KOPT-K1 (cell line): ENCODE results near the gene LRP1B.

Experiments used
- H3K27ac ChIP-seq: fragments of 200-600 bp; sonication (generic); 2 replicates; pipeline ENCODE4 v1.5.1; 2016; ENCODE audit warnings: antibody characterized with exemption, mild to moderate bottlenecking, low read depth, low read length; ENCODE audit not compliant: poor library complexity, severe bottlenecking
- H3K36me3 ChIP-seq: fragments of 200-600 bp; sonication (generic); 2 replicates; pipeline ENCODE4 v1.5.1; 2017; ENCODE audit warnings: antibody characterized with exemption, mild to moderate bottlenecking, low read length, moderate library complexity; ENCODE audit not compliant: insufficient read depth
- H3K9me3 ChIP-seq: fragments of 200-600 bp; sonication (generic); 2 replicates; pipeline ENCODE4 v1.5.1; 2017; ENCODE audit warnings: antibody characterized with exemption, low read length, mild to moderate bottlenecking; ENCODE audit not compliant: insufficient read depth, poor library complexity, severe bottlenecking

Gene LRP1B

GRCh38 chr2:140542627-140543026, 1588.2 kb downstream of the LRP1B start:
- H3K9me3 ChIP-seq: no peaks in the 10 kb centered on the region
- H3K36me3 ChIP-seq: no peaks in the 10 kb centered on the region
- no peak overlapping the region for H3K27ac ChIP-seq

GRCh38 chr2:140539242-140539875, 1591.5 kb downstream of the LRP1B start:
- Histone ChIP-seq H3K27ac (no peak overlapping the region), H3K9me3 (no peaks in the 10 kb centered on the region), H3K36me3 (no peaks in the 10 kb centered on the region)

- Histone ChIP-seq H3K9me3 (no peaks in the 10 kb centered on the region), H3K36me3 (no peaks in the 10 kb centered on the region)
Measured at GRCh38 chr2:140529706-140530105, 1601.1 kb downstream of the LRP1B start.

GRCh38 chr2:140528982-140529381, 1601.8 kb downstream of the LRP1B start:
- no peak overlapping the region for H3K27ac ChIP-seq
- no peaks in the 10 kb centered on the region for H3K9me3 ChIP-seq
- no peaks in the 10 kb centered on the region for H3K36me3 ChIP-seq

More at GRCh38 chr2:140529706-140530105, 1601.1 kb downstream of the LRP1B start:
- H3K27ac ChIP-seq: no peak overlapping the region

GRCh38 chr2:140526575-140526974, 1604.2 kb downstream of the LRP1B start:
- Histone ChIP-seq H3K9me3 (no peaks in the 10 kb centered on the region), H3K36me3 (no peaks in the 10 kb centered on the region)

GRCh38 chr2:140512106-140512505, 1618.7 kb downstream of the LRP1B start:
- H3K27ac ChIP-seq: no peak overlapping the region
- no peaks in the 10 kb centered on the region for H3K9me3 ChIP-seq
- H3K36me3 ChIP-seq: no peaks in the 10 kb centered on the region

More at GRCh38 chr2:140526575-140526974, 1604.2 kb downstream of the LRP1B start:
- H3K27ac ChIP-seq: no peak overlapping the region

GRCh38 chr2:140509765-140510164, 1621.1 kb downstream of the LRP1B start:
- no peak overlapping the region for H3K27ac ChIP-seq
- no peaks in the 10 kb centered on the region for H3K36me3 ChIP-seq
- no peaks in the 10 kb centered on the region for H3K9me3 ChIP-seq

GRCh38 chr2:140508756-140509155, 1622.1 kb downstream of the LRP1B start:
- H3K9me3 ChIP-seq: no peaks in the 10 kb centered on the region
- H3K36me3 ChIP-seq: no peaks in the 10 kb centered on the region
- no peak overlapping the region for H3K27ac ChIP-seq

- H3K9me3 ChIP-seq: no peaks in the 10 kb centered on the region
- H3K27ac ChIP-seq: no peak overlapping the region
- H3K36me3 ChIP-seq: no peaks in the 10 kb centered on the region
Measured at GRCh38 chr2:140506606-140507005, 1624.2 kb downstream of the LRP1B start.

GRCh38 chr2:140504601-140505000, 1626.2 kb downstream of the LRP1B start:
- Histone ChIP-seq H3K36me3 (no peaks in the 10 kb centered on the region), H3K9me3 (no peaks in the 10 kb centered on the region), H3K27ac (no peak overlapping the region)

- Histone ChIP-seq H3K27ac (no peak overlapping the region), H3K36me3 (no peaks in the 10 kb centered on the region)
Measured at GRCh38 chr2:140502951-140503630, 1627.7 kb downstream of the LRP1B start.

GRCh38 chr2:140498360-140498759, 1632.5 kb downstream of the LRP1B start:
- Histone ChIP-seq H3K9me3 (no peaks in the 10 kb centered on the region), H3K27ac (no peak overlapping the region), H3K36me3 (no peaks in the 10 kb centered on the region)

More at GRCh38 chr2:140502951-140503630, 1627.7 kb downstream of the LRP1B start:
- no peaks in the 10 kb centered on the region for H3K9me3 ChIP-seq

- no peak overlapping the region for H3K27ac ChIP-seq
- no peaks in the 10 kb centered on the region for H3K9me3 ChIP-seq
- no peaks in the 10 kb centered on the region for H3K36me3 ChIP-seq
Measured at GRCh38 chr2:140496714-140497113, 1634.1 kb downstream of the LRP1B start.

- Histone ChIP-seq H3K36me3 (no peaks in the 10 kb centered on the region), H3K9me3 (no peaks in the 10 kb centered on the region), H3K27ac (no peak overlapping the region)
Measured at GRCh38 chr2:140491876-140492275, 1638.9 kb downstream of the LRP1B start.

- H3K27ac ChIP-seq: no peak overlapping the region
- no peaks in the 10 kb centered on the region for H3K36me3 ChIP-seq
- no peaks in the 10 kb centered on the region for H3K9me3 ChIP-seq
Measured at GRCh38 chr2:140489193-140489592, 1641.6 kb downstream of the LRP1B start.

GRCh38 chr2:140481136-140481535, 1649.7 kb downstream of the LRP1B start:
- H3K36me3 ChIP-seq: no peaks in the 10 kb centered on the region
- H3K27ac ChIP-seq: no peak overlapping the region

More at GRCh38 chr2:140481136-140481535, 1649.7 kb downstream of the LRP1B start:
- H3K9me3 ChIP-seq: no peaks in the 10 kb centered on the region
